PC-3 (cell line): ENCODE measurements around the gene CCDC13.

ENCODE experiments used
- EZH2 ChIP-seq: fragments of 300-600 bp; sonication (generic); IDR thresholded peaks from one replicate; pipeline ENCODE4 v1.6.1; 2017; ENCODE audit warnings: antibody characterized with exemption, mild to moderate bottlenecking, low read length; ENCODE audit not compliant: unreplicated experiment
- EZH2phosphoT487 ChIP-seq: fragments of 300-600 bp; sonication (generic); IDR thresholded peaks from 2 replicates; pipeline ENCODE4 v1.6.1; 2018; ENCODE audit warnings: mild to moderate bottlenecking, antibody characterized with exemption, low read length, borderline replicate concordance
- TF ChIP-seq, protein P1 (sequence below): fragments of 300-600 bp; sonication (generic); conservative IDR thresholded peaks from 2 replicates; pipeline ENCODE4 v1.5.1; 2017; ENCODE audit warnings: antibody characterized with exemption, low read depth, mild to moderate bottlenecking, low read length

DNA sequence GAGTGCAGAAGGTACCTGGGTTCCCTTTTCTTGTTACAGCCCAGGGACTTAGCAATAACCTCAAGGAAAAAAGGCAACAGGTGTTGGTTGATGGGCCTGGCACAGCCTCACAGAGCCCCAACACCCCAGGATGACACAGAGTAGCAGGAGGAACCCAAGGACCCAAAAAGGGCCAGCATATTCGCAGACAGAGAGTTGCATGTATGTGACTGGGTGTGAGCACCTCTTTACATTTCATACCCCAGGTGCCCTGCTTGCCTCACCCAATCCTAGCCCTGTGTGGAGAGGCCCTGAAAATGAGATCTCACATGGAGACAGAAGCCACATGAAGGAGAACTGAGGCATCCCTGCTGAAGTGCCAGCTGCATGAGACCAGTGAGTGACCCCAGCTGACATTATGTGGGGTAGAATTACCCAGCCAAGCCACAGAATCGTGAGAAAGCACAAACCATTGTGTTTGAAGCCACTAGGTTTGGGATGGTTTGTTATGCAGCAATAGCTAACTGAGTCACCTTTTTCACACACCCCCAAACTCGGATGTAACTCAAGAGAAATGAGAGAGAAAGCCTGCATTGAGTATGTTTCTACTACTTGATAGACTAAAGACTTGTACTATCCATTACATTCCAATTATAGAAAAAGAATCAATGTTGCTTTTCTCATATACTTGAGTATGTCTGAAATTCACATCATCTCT is 44.2 kb downstream of the CCDC13 start:
- TF ChIP-seq EZH2 (no peak), EZH2phosphoT487 (no peak)
- TF ChIP-seq, protein P1, sequence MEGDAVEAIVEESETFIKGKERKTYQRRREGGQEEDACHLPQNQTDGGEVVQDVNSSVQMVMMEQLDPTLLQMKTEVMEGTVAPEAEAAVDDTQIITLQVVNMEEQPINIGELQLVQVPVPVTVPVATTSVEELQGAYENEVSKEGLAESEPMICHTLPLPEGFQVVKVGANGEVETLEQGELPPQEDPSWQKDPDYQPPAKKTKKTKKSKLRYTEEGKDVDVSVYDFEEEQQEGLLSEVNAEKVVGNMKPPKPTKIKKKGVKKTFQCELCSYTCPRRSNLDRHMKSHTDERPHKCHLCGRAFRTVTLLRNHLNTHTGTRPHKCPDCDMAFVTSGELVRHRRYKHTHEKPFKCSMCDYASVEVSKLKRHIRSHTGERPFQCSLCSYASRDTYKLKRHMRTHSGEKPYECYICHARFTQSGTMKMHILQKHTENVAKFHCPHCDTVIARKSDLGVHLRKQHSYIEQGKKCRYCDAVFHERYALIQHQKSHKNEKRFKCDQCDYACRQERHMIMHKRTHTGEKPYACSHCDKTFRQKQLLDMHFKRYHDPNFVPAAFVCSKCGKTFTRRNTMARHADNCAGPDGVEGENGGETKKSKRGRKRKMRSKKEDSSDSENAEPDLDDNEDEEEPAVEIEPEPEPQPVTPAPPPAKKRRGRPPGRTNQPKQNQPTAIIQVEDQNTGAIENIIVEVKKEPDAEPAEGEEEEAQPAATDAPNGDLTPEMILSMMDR, result no peak
